A673 (cell line): ENCODE data around the gene TEX51. TPM values are rescaled to one million over a fixed set of nuclear protein-coding genes. Genes with fewer than 3 reads are reported as not detected.

Source experiments
- BruUV-seq: library from RNA; stranded (reverse); fragments of 400-500 nt; replicated peaks from 2 replicates; lab custom pipeline; 2021; lab: Mats Ljungman, UMichigan
- CTCF ChIA-PET: fragments of 300-600 bp; sonication (Branson Sonifier 250); formaldehyde crosslinking; loops from one replicate; lab custom pipeline; 2022; ENCODE audit warnings: antibody characterized with exemption; lab: Charles Lee
- POLR2A ChIA-PET: fragments of 300-600 bp; sonication (Branson Sonifier 250); formaldehyde crosslinking; loops from one replicate; lab custom pipeline; 2022; ENCODE audit warnings: antibody characterized with exemption; ENCODE audit not compliant: low non-redundant PET; lab: Charles Lee
- DNase-seq: peaks from one replicate; pipeline ENCODE4 v3.0.0-alpha.2; 2015; ENCODE audit warnings: low spot score
- H3K27ac ChIP-seq: fragments of 200-600 bp; sonication (generic); 2 replicates; pipeline ENCODE4 v1.5.1; 2016; ENCODE audit warnings: mixed run types, low read depth, mild to moderate bottlenecking, mixed read lengths, antibody characterized with exemption, low read length; ENCODE audit not compliant: poor library complexity, severe bottlenecking
- H3K27me3 ChIP-seq: fragments of 200-600 bp; sonication (generic); replicated peaks from 2 replicates; pipeline ENCODE4 v1.6.1; 2017; ENCODE audit warnings: mixed run types, low read depth, mild to moderate bottlenecking, mixed read lengths, antibody characterized with exemption, low read length; ENCODE audit not compliant: insufficient read depth, poor library complexity
- H3K36me3 ChIP-seq: fragments of 200-600 bp; sonication (generic); 2 replicates; pipeline ENCODE4 v1.6.1; 2016; ENCODE audit warnings: mixed run types, mild to moderate bottlenecking, mixed read lengths, antibody characterized with exemption, low read length; ENCODE audit not compliant: insufficient read depth, poor library complexity, severe bottlenecking
- H3K4me1 ChIP-seq: fragments of 200-600 bp; sonication (generic); 2 replicates; pipeline ENCODE4 v1.6.1; 2017; ENCODE audit warnings: mixed run types, mild to moderate bottlenecking, mixed read lengths, antibody characterized with exemption, low read length; ENCODE audit not compliant: insufficient read depth, poor library complexity, severe bottlenecking
- H3K4me3 ChIP-seq: fragments of 200-600 bp; sonication (generic); 2 replicates; pipeline ENCODE4 v1.5.1; 2016; ENCODE audit warnings: low read depth, mixed run types, mild to moderate bottlenecking, mixed read lengths, low read length; ENCODE audit not compliant: poor library complexity, severe bottlenecking
- H3K9me3 ChIP-seq: fragments of 200-600 bp; sonication (generic); 2 replicates; pipeline ENCODE4 v1.6.1; 2016; ENCODE audit warnings: mixed run types, low read depth, mild to moderate bottlenecking, mixed read lengths, antibody characterized with exemption, low read length; ENCODE audit not compliant: poor library complexity, severe bottlenecking
- EZH2 ChIP-seq: fragments of 200-600 bp; sonication (generic); IDR thresholded peaks from 2 replicates; pipeline ENCODE4 v1.6.1; 2017; ENCODE audit warnings: borderline replicate concordance, low read depth, mild to moderate bottlenecking, mixed read lengths, antibody characterized with exemption, low read length; ENCODE audit not compliant: poor library complexity, severe bottlenecking
- intact Hi-C: fragments of 100-400 bp; cut with micrococcal nuclease; formaldehyde crosslinking; loops from one replicate; pipeline ENCODE4 v1.10.0; 2022; ENCODE audit not compliant: unreplicated experiment
- total RNA-seq: library from RNA; stranded (reverse); gene quantifications from 2 replicates; pipeline ENCODE4 v1.2.3, GENCODE V29; 2021
- TF ChIP-seq, protein P1 (sequence below): fragments of 300-800, 200-600 bp; sonication (generic); conservative IDR thresholded peaks from 2 replicates; pipeline ENCODE4 v1.5.1; 2017; ENCODE audit warnings: low read depth, mild to moderate bottlenecking, antibody characterized with exemption, low read length, moderate library complexity, mixed read lengths

Gene TEX51
- total RNA-seq, 1 experiment from 2014 or later, result not detected

DNA sequence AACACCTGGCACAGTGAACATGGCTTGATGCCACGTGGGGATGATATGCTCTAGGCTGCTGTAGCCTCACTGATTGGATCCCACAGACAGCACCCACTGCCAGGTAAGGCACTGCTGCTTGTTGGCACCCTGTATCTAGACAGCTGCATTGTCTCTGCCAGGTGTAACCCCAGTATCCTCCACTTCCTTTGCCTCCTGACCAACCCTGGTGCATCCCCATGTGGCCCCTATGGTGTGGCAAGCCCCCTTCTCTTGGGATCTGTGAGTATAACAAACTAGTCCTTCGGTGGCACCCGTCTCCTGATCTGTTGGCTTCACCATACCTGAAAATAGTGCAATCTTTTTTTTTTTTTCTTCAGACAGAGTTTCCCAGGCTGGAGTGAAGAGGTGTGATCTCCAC is 11.1 kb downstream of the TEX51 start:
- TF ChIP-seq EZH2, result no peak
- TF ChIP-seq, protein P1, sequence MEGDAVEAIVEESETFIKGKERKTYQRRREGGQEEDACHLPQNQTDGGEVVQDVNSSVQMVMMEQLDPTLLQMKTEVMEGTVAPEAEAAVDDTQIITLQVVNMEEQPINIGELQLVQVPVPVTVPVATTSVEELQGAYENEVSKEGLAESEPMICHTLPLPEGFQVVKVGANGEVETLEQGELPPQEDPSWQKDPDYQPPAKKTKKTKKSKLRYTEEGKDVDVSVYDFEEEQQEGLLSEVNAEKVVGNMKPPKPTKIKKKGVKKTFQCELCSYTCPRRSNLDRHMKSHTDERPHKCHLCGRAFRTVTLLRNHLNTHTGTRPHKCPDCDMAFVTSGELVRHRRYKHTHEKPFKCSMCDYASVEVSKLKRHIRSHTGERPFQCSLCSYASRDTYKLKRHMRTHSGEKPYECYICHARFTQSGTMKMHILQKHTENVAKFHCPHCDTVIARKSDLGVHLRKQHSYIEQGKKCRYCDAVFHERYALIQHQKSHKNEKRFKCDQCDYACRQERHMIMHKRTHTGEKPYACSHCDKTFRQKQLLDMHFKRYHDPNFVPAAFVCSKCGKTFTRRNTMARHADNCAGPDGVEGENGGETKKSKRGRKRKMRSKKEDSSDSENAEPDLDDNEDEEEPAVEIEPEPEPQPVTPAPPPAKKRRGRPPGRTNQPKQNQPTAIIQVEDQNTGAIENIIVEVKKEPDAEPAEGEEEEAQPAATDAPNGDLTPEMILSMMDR, result no peak
- H3K4me3 ChIP-seq, result no peak overlapping the region
- no peaks in the 10 kb centered on the region for H3K4me1 ChIP-seq
- no TSS peak for BruUV-seq
- ChIA-PET CTCF (no interaction called here), POLR2A (no interaction called here)
- no peaks in the 10 kb centered on the region for H3K9me3 ChIP-seq
- peaks cover 6% of the 10 kb centered on the region for H3K27me3 ChIP-seq
- no peaks in the 10 kb centered on the region for H3K36me3 ChIP-seq
- intact Hi-C loops, result no loop called here
- DNase-seq, result no peak
- no peak overlapping the region for H3K27ac ChIP-seq

DNA sequence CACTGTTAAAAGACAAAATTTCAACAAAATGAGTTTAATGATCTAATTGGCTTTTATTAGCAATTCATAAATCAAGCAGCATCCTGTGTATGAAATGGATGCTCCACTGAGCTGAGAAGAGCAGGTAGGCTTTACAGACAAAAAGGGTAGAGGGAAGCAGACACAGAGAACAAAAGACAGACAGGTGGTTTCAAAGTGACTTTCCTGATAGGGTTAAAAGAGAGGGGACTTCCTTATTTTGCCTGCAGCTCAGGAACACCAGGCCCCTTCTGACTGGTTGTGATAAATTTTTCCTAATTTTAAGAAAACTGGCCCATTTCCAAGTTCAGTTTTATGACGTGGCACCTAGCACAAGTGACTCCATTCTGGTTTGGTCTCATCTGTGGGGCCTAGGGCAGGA is 11.9 kb downstream of the TEX51 start:
- TF ChIP-seq, protein P1, result no peak
- TF ChIP-seq EZH2, result no peak
- H3K4me1 ChIP-seq, result no peaks in the 10 kb centered on the region
- intact Hi-C loops, result no loop called here
- H3K27ac ChIP-seq, result no peak overlapping the region
- POLR2A ChIA-PET, result no interaction called here
- no peaks in the 10 kb centered on the region for H3K9me3 ChIP-seq
- CTCF ChIA-PET, result no interaction called here
- peaks cover 6% of the 10 kb centered on the region for H3K27me3 ChIP-seq
- no TSS peak for BruUV-seq
- no peak for DNase-seq
- no peaks in the 10 kb centered on the region for H3K36me3 ChIP-seq
- H3K4me3 ChIP-seq, result no peak overlapping the region

DNA sequence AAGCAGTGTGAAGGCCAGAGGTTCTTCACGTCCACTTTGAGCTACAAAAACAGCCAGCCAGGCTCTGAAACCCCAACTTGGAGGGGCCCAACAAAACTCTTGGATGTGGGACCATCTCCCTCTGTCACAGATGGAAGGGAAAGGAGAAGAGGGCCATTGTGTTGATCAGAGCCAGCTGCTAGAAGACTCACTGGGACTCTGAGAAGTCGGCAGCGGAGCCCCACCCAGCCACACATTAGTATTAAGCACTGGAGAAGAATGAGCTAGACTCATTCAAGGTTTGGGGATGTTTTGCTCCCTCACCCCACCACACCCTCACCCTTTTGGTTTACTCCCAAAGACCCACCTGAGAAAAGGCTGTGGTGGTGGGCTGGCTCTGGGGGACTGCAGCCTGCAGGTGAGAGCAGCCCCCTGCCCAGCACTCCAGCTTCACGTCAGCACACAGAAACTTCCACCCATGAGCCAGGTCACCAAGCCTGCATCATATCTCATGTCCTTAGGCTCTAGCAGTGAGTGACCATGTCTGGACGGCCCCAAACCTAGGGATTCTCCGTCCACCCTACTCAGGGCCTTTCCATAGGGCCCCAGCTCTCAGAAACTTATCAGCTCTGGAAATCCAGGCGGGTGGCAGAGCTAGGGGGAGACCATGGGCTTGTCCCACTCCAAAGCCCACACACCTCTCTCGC is 12.6 kb downstream of the TEX51 start:
- POLR2A ChIA-PET, result no interaction called here
- Histone ChIP-seq H3K36me3 (no peaks in the 10 kb centered on the region), H3K27ac (no peak overlapping the region), H3K9me3 (no peaks in the 10 kb centered on the region), H3K27me3 (peaks cover 6% of the 10 kb centered on the region), H3K4me3 (no peak overlapping the region), H3K4me1 (no peaks in the 10 kb centered on the region)
- CTCF ChIA-PET, result no interaction called here
- TF ChIP-seq EZH2, result no peak
- TF ChIP-seq, protein P1, result no peak
- no peak for DNase-seq
- intact Hi-C loops, result no loop called here
- no TSS peak for BruUV-seq
